ENCODE results near the gene TMPRSS6. TPM values are rescaled to one million over a fixed set of nuclear protein-coding genes. Genes with fewer than 3 reads are reported as not detected.
A peak's percentile ranks its signal among the peaks of the same experiment; 100 is the strongest.

Gene TMPRSS6
- total RNA-seq, 2 experiments from 2014 or later, result 1.8 to 2.2 TPM

DNA sequence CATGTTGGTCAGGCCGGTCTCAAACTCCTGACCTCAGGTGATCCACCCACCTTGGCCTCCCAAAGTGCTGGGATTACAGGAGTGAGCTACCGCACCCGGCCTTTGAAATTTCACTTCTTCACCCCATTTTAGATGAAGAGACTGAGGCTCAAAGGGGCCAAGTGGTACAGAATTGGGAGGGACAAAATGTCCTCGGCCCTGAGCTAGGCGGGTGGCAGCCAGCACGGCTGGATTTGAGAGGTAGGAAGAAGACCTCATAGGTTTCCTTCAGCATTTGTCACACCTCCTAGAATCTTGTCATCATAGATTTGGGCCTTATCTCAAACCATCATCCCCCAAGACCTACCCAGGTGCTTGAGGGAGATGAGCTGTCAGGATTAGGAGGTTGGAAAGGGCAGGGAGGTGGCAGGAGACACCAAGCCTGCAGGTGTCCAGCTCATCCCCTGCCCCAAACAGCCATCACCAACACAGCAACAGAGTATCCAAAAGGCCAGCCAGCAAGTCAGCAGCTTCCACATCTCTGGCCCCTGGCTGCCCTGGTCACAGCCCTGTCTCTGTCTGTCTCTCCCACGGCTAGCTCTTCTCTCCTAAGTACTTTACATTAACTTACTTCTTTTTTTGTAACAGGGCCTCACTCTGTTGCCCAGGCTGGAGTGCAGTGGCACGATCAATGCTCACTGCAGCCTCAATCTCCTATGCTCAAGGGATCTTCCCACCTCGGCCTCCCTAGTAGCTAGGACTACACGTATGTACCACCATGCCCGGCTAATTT lies 11.2 kb upstream of the TMPRSS6 start:
- Mint-ChIP-seq H3K27me3 (no peaks in the 10 kb centered on the region), H3K36me3 (peaks cover 22% of the 10 kb centered on the region), H3K9me3 (no peaks in the 10 kb centered on the region), H3K4me1 (peaks cover 63% of the 10 kb centered on the region), H3K27ac (peak overlapping the region; percentile 98), H3K4me3 (peak overlapping the region; percentile 85)
- POLR2A ChIA-PET, result interaction anchor here (0.6 to 10.9 kb wide), 10 partner anchors 21 to 525 kb away, joined by 3 to 167 read pairs (median 8); partner anchors contain the start of gene IL2RB
- ATAC-seq (ENCODE audit: low read depth), result no peak
- no peak for DNase-seq

DNA sequence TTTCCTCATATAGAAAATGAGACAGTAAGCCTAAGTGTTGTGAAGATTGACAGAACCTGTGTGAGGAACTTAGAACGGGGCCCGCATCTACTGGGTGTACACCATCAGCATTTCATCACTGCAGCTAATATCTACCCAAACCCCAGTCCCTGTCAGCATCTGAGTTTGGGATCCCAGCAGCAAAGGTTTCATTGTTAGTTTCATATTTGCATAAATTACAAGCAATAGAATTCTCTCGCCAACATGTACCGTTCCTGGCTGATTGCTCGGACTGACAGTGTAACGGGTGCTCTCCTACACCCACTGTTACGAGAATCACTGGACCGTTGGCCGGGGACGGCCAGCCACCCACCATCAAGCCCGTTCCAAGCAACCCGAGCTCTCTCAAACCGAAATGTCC lies 10.4 kb upstream of the TMPRSS6 start:
- H3K4me3 Mint-ChIP-seq, result no peak overlapping the region
- DNase-seq (no peak), ATAC-seq (ENCODE audit: low read depth) (no peak)
- POLR2A ChIA-PET, result interaction anchor here (0.9 to 10.9 kb wide), 5 partner anchors 29 to 122 kb away, joined by 4 to 167 read pairs (median 5); partner anchors contain the start of gene IL2RB
- H3K27ac Mint-ChIP-seq, result peak overlapping the region; percentile 98
- no peaks in the 10 kb centered on the region for H3K9me3 Mint-ChIP-seq
- peaks cover 66% of the 10 kb centered on the region for H3K4me1 Mint-ChIP-seq
- H3K27me3 Mint-ChIP-seq, result no peaks in the 10 kb centered on the region
- H3K36me3 Mint-ChIP-seq, result peaks cover 23% of the 10 kb centered on the region

GRCh38 chr22:37118083-37118482 lies 8.6 kb upstream of the TMPRSS6 start:
- Mint-ChIP-seq H3K4me1 (peaks cover 51% of the 10 kb centered on the region), H3K36me3 (peaks cover 19% of the 10 kb centered on the region), H3K27ac (no peak overlapping the region), H3K4me3 (no peak overlapping the region), H3K27me3 (no peaks in the 10 kb centered on the region), H3K9me3 (no peaks in the 10 kb centered on the region)
- no peak for DNase-seq
- ATAC-seq (ENCODE audit: low read depth), result no peak
- POLR2A ChIA-PET, result interaction anchor here (1.2 kb wide), 1 partner anchor 38 kb away, joined by 3 read pairs; no protein-coding TSS in a partner anchor

- ATAC-seq (ENCODE audit: low read depth), result no peak
- POLR2A ChIA-PET, result interaction anchor here (1.2 kb wide), 1 partner anchor 37 kb away, joined by 3 read pairs; no protein-coding TSS in a partner anchor
- no peak overlapping the region for H3K4me3 Mint-ChIP-seq
- no peaks in the 10 kb centered on the region for H3K9me3 Mint-ChIP-seq
- H3K36me3 Mint-ChIP-seq, result peaks cover 19% of the 10 kb centered on the region
- peaks cover 41% of the 10 kb centered on the region for H3K4me1 Mint-ChIP-seq
- DNase-seq, result no peak
- H3K27me3 Mint-ChIP-seq, result no peaks in the 10 kb centered on the region
- H3K27ac Mint-ChIP-seq, result no peak overlapping the region
Observed at GRCh38 chr22:37117092-37117491, 7.6 kb upstream of the TMPRSS6 start.

GRCh38 chr22:37115032-37115431 lies 5.5 kb upstream of the TMPRSS6 start:
- H3K4me3 Mint-ChIP-seq, result no peak overlapping the region
- no peak overlapping the region for H3K27ac Mint-ChIP-seq
- no peaks in the 10 kb centered on the region for H3K9me3 Mint-ChIP-seq
- POLR2A ChIA-PET, result interaction anchor here (1.4 kb wide), 1 partner anchor 9 kb away, joined by 3 read pairs; no protein-coding TSS in a partner anchor
- ATAC-seq (ENCODE audit: low read depth) (peak; percentile 24), DNase-seq (no peak)
- H3K36me3 Mint-ChIP-seq, result peaks cover 24% of the 10 kb centered on the region
- peaks cover 29% of the 10 kb centered on the region for H3K4me1 Mint-ChIP-seq
- no peaks in the 10 kb centered on the region for H3K27me3 Mint-ChIP-seq

DNA sequence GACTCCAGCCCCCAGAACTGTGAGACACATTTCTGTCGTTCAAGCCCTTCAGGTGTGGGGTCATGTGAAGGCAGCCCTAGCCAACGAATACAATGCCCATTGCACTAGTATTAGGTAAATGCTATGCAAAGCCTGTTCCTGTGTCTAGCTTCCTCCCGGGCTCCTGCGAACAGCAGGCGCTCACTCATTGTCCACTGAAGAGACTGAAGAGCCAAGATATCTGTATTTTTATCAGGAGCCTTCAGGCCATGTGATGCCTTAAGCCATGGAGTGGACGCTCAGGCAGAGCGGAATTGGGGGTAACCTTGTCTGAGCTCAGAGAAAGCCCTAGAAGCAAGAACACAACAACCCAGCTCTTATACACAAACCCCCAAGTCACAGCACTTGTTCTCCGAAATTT lies 4.2 kb upstream of the TMPRSS6 start:
- H3K9me3 Mint-ChIP-seq, result no peaks in the 10 kb centered on the region
- no peak overlapping the region for H3K4me3 Mint-ChIP-seq
- no peak for ATAC-seq (ENCODE audit: low read depth)
- no peak overlapping the region for H3K27ac Mint-ChIP-seq
- peaks cover 16% of the 10 kb centered on the region for H3K36me3 Mint-ChIP-seq
- H3K27me3 Mint-ChIP-seq, result no peaks in the 10 kb centered on the region
- POLR2A ChIA-PET, result interaction anchor here (1.0 to 2.0 kb wide), 3 partner anchors 8 to 10 kb away, joined by 3 to 6 read pairs (median 3); no protein-coding TSS in a partner anchor
- DNase-seq, result no peak
- H3K4me1 Mint-ChIP-seq, result peaks cover 25% of the 10 kb centered on the region

- H3K27me3 Mint-ChIP-seq, result no peaks in the 10 kb centered on the region
Observed at GRCh38 chr22:37112084-37112728, 2.7 kb upstream of the TMPRSS6 start.

DNA sequence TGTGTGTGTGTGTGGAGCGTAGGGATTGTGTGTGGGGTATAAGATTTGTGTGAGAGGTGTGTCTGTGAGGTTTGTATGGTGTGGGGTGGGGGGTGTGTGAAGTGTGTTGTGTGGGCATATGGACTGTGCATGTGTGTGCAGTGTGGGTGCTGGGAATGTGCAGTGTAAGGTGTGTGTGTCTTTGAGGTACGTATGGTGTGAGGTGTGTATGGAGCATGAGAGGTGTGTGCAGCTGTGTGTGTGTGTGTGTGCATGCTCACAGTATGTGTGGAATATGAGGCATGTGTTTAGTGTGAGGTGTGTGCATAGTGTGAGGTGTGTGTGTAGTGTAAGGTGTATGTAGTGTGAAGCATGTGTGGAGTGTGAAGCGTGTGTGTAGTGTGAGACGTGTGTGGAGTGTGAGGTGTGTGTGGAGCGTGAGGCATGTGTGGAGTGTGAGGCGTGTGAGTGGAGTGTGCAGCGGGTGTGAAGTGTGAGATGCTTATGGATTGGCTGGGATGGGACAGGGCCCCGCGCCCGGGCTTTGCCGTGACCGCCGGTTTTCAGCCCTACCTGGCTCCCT lies 1.7 kb upstream of the TMPRSS6 start:
- no peaks in the 10 kb centered on the region for H3K27me3 Mint-ChIP-seq
- POLR2A ChIA-PET, result no interaction called here
- DNase-seq (no peak), ATAC-seq (ENCODE audit: low read depth) (no peak)
- H3K27ac Mint-ChIP-seq, result peak overlapping the region; percentile 0
- peaks cover 13% of the 10 kb centered on the region for H3K4me1 Mint-ChIP-seq
- H3K9me3 Mint-ChIP-seq, result no peaks in the 10 kb centered on the region
- H3K36me3 Mint-ChIP-seq, result peaks cover 10% of the 10 kb centered on the region
- no peak overlapping the region for H3K4me3 Mint-ChIP-seq

More at GRCh38 chr22:37112084-37112728, 2.7 kb upstream of the TMPRSS6 start:
- H3K4me3 Mint-ChIP-seq, result no peak overlapping the region
- no peak overlapping the region for H3K27ac Mint-ChIP-seq
- POLR2A ChIA-PET, result no interaction called here
- peaks cover 16% of the 10 kb centered on the region for H3K4me1 Mint-ChIP-seq
- ATAC-seq (ENCODE audit: low read depth) (no peak), DNase-seq (no peak)
- H3K36me3 Mint-ChIP-seq, result peaks cover 10% of the 10 kb centered on the region
- H3K9me3 Mint-ChIP-seq, result no peaks in the 10 kb centered on the region

DNA sequence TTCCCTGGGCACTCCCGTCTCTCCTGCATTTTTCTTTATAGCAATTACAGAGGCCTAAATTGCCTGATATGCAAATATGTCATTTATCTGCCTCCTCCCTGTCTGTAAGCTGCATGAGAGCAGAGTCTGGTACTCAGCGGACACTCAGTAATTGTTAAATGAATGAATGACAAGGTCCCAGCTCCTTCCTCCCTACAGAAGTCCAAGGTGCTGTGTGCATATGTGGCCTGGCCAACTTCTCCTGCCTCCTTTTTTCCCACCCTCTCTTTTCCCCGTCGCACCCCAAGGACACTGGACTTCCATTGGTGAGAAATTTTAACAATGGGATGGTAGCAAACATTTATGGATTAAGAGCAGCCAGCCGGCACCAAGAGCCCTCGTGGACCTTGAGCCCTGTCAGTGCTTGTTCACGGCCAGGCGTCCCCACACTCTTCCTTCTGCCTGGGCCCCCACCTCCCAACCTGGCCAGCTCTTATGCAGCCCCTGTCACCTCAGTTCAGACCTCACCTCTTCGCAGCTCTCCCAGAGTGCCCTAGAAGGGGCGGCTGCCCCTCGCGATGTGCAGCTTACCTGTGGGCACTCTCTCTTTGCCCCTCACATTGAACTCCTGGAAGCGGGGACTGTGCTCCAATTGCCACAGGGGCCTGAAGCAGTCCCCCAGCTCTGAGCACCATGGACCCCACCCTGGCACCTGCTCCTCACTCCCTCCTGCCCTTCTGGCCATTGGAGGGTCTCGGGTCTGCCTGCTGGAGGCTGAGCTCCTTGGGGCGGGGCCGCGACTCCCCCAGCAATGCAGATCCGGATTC lies 1.5 kb downstream of the TMPRSS6 start:
- Mint-ChIP-seq H3K4me1 (peaks cover 7% of the 10 kb centered on the region), H3K4me3 (no peak overlapping the region), H3K27me3 (no peaks in the 10 kb centered on the region), H3K9me3 (no peaks in the 10 kb centered on the region), H3K36me3 (peaks cover 5% of the 10 kb centered on the region), H3K27ac (no peak overlapping the region)
- no peak for ATAC-seq (ENCODE audit: low read depth)
- POLR2A ChIA-PET, result interaction anchor here (1.1 kb wide), 1 partner anchor 14 kb away, joined by 6 read pairs; no protein-coding TSS in a partner anchor
- no peak for DNase-seq

DNA sequence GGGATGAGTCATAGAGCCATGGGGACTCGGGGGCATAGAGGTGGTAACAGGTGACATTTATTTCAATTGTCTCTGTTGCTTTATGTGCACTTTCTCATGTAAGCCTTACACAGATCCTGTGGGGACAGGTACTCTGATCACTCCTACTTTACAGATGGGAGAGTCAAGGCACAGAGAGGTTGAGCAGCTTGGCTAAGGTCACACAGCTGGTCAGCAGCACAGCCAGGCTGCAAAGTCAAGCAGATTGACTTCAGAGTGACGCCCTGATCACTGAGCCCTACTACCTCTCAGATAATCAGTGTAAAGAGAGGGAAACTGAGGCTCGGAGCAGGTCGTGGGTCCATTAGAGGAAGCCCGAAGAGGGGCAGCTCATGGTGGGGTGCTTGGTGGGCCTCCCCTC lies 3.5 kb downstream of the TMPRSS6 start:
- POLR2A ChIA-PET, result interaction anchor here (1.3 to 1.5 kb wide), 3 partner anchors 8 to 43 kb away, joined by 3 to 5 read pairs (median 4); no protein-coding TSS in a partner anchor
- Mint-ChIP-seq H3K27me3 (no peaks in the 10 kb centered on the region), H3K9me3 (no peaks in the 10 kb centered on the region), H3K36me3 (peaks cover 1% of the 10 kb centered on the region), H3K4me1 (peaks cover 8% of the 10 kb centered on the region), H3K27ac (no peak overlapping the region), H3K4me3 (no peak overlapping the region)
- DNase-seq, result no peak
- no peak for ATAC-seq (ENCODE audit: low read depth)

GRCh38 chr22:37105154-37105553 lies 4.4 kb downstream of the TMPRSS6 start:
- Mint-ChIP-seq H3K27ac (no peak overlapping the region), H3K4me1 (peaks cover 16% of the 10 kb centered on the region), H3K36me3 (no peaks in the 10 kb centered on the region), H3K9me3 (no peaks in the 10 kb centered on the region), H3K27me3 (peaks cover 2% of the 10 kb centered on the region), H3K4me3 (no peak overlapping the region)
- POLR2A ChIA-PET, result interaction anchor here (0.8 to 1.5 kb wide), 4 partner anchors 9 to 43 kb away, joined by 3 to 6 read pairs (median 4); no protein-coding TSS in a partner anchor
- ATAC-seq (ENCODE audit: low read depth), result no peak
- no peak for DNase-seq

- peak overlapping the region; percentile 9 for H3K27ac Mint-ChIP-seq
- no peak for ATAC-seq (ENCODE audit: low read depth)
- DNase-seq, result no peak
- no peaks in the 10 kb centered on the region for H3K9me3 Mint-ChIP-seq
- POLR2A ChIA-PET, result interaction anchor here (1.1 kb wide), 1 partner anchor 9 kb away, joined by 3 read pairs; no protein-coding TSS in a partner anchor
- H3K36me3 Mint-ChIP-seq, result no peaks in the 10 kb centered on the region
- H3K4me1 Mint-ChIP-seq, result peaks cover 23% of the 10 kb centered on the region
- H3K27me3 Mint-ChIP-seq, result peaks cover 2% of the 10 kb centered on the region
- H3K4me3 Mint-ChIP-seq, result no peak overlapping the region
Observed at GRCh38 chr22:37103656-37104452, 5.7 kb downstream of the TMPRSS6 start.

Data from activated naive CD8-positive, alpha-beta T cell treated with anti-CD3 and anti-CD28 coated beads, Interleukin-2, amount 10 ng/mL, durations not matched to agents 7 days and 5 days (primary cell).